MM.1S (cell line): ENCODE data around the gene DOP1A.

Source experiments
- CTCF ChIP-seq: fragments of 300-600 bp; sonication (generic); IDR thresholded peaks from 2 replicates; pipeline ENCODE4 v1.5.1; 2016; ENCODE audit warnings: antibody characterized with exemption, low read length, mixed read lengths
- EZH2 ChIP-seq: fragments of 300-600 bp; sonication (generic); optimal IDR thresholded peaks from 2 replicates; pipeline ENCODE3; 2017; ENCODE audit warnings: low read depth, mild to moderate bottlenecking, antibody characterized with exemption, low read length, mixed read lengths
- EZH2phosphoT487 ChIP-seq: fragments of 300-600 bp; sonication (generic); IDR thresholded peaks from 2 replicates; pipeline ENCODE4 v1.6.1; 2018; ENCODE audit warnings: antibody characterized with exemption, low read length

- no peak for TF ChIP-seq CTCF
- TF ChIP-seq EZH2 = no peak
- TF ChIP-seq EZH2phosphoT487 = no peak
These were observed 6.3 kb upstream of the DOP1A start for GRCh38 chr6:83061190-83061589.
